ENCODE data around the gene RAB14.

- TF ChIP-seq SMC3 (IDR thresholded peaks at IDR 0.05; ENCODE audit: borderline replicate concordance, low read length) = no peak
- TF ChIP-seq, protein P1, sequence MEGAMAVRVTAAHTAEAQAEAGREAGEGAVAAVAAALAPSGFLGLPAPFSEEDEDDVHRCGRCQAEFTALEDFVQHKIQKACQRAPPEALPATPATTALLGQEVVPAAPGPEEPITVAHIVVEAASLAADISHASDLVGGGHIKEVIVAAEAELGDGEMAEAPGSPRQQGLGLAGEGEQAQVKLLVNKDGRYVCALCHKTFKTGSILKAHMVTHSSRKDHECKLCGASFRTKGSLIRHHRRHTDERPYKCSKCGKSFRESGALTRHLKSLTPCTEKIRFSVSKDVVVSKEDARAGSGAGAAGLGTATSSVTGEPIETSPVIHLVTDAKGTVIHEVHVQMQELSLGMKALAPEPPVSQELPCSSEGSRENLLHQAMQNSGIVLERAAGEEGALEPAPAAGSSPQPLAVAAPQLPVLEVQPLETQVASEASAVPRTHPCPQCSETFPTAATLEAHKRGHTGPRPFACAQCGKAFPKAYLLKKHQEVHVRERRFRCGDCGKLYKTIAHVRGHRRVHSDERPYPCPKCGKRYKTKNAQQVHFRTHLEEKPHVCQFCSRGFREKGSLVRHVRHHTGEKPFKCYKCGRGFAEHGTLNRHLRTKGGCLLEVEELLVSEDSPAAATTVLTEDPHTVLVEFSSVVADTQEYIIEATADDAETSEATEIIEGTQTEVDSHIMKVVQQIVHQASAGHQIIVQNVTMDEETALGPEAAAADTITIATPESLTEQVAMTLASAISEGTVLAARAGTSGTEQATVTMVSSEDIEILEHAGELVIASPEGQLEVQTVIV (IDR thresholded peaks at IDR 0.05; ENCODE audit: borderline replicate concordance, partially characterized antibody) = no peak
Observed at GRCh38 chr9:121227862-121228261, 26.2 kb upstream of the RAB14 start.
